IPS-18c (cell line): ENCODE data around the gene CASP12.
"Not testable (repeated sequence)": the region's sequence is repeated elsewhere in the genome, so short reads cannot be mapped to it uniquely, and the experiment has no call there.

Source experiments
- H3K4me3 ChIP-seq: 2 replicates; pipeline ENCODE4 v1.7.0; 2013; ENCODE audit warnings: low read depth, mild to moderate bottlenecking, low read length, moderate library complexity; ENCODE audit not compliant: insufficient read depth
- H3K9me3 ChIP-seq: one replicate; pipeline ENCODE4 v1.6.1; 2013; ENCODE audit warnings: mild to moderate bottlenecking, low read length, moderate library complexity; ENCODE audit not compliant: control insufficient read depth, insufficient read depth

CASP12 gene

GRCh38 chr11:104897891-104898684 lies at the start of gene CASP12:
TSS of gene CASP12 (minus strand) at chr11:104898460.
- Histone ChIP-seq H3K4me3 (no peak within 1 kb of the TSS), H3K9me3 (no peaks in the 10 kb centered on the region)

- Histone ChIP-seq H3K9me3 (no peaks in the 10 kb centered on the region), H3K4me3 (no peak overlapping the region)
Observed at GRCh38 chr11:104946907-104947306, 48.6 kb upstream of the CASP12 start.

GRCh38 chr11:104944076-104944475 lies 45.8 kb upstream of the CASP12 start:
- Histone ChIP-seq H3K9me3 (no peaks in the 10 kb centered on the region), H3K4me3 (no peak overlapping the region)

- no peak overlapping the region for H3K4me3 ChIP-seq
- H3K9me3 ChIP-seq, result no peaks in the 10 kb centered on the region
Observed at GRCh38 chr11:104943561-104943960, 45.3 kb upstream of the CASP12 start.

GRCh38 chr11:104934594-104934993 lies 36.3 kb upstream of the CASP12 start:
- no peaks in the 10 kb centered on the region for H3K9me3 ChIP-seq
- no peak overlapping the region for H3K4me3 ChIP-seq

- H3K9me3 ChIP-seq, H3K4me3 ChIP-seq: not testable (repeated sequence)
Observed at GRCh38 chr11:104934073-104934472, 35.8 kb upstream of the CASP12 start.

- peaks cover 2% of the 10 kb centered on the region for H3K9me3 ChIP-seq
- H3K4me3 ChIP-seq, result no peak overlapping the region
Observed at GRCh38 chr11:104928811-104929210, 30.6 kb upstream of the CASP12 start.

GRCh38 chr11:104926771-104927611 lies 28.7 kb upstream of the CASP12 start:
- Histone ChIP-seq H3K4me3 (no peak overlapping the region), H3K9me3 (peaks cover 2% of the 10 kb centered on the region)

- Histone ChIP-seq H3K4me3 (no peak overlapping the region), H3K9me3 (peaks cover 2% of the 10 kb centered on the region)
Observed at GRCh38 chr11:104925850-104926249, 27.6 kb upstream of the CASP12 start.

GRCh38 chr11:104918113-104918824 lies 20.0 kb upstream of the CASP12 start:
- Histone ChIP-seq H3K4me3 (no peak overlapping the region), H3K9me3 (no peaks in the 10 kb centered on the region)

GRCh38 chr11:104917271-104918112 lies 19.2 kb upstream of the CASP12 start:
- no peak overlapping the region for H3K4me3 ChIP-seq
- H3K9me3 ChIP-seq, result no peaks in the 10 kb centered on the region

- Histone ChIP-seq H3K4me3 (no peak overlapping the region), H3K9me3 (no peaks in the 10 kb centered on the region)
Observed at GRCh38 chr11:104916442-104916841, 18.2 kb upstream of the CASP12 start.

- Histone ChIP-seq H3K9me3 (peaks cover 2% of the 10 kb centered on the region), H3K4me3 (no peak overlapping the region)
Observed at GRCh38 chr11:104912102-104912501, 13.8 kb upstream of the CASP12 start.

- Histone ChIP-seq H3K9me3 (peaks cover 2% of the 10 kb centered on the region), H3K4me3 (no peak overlapping the region)
Observed at GRCh38 chr11:104908186-104908531, 9.9 kb upstream of the CASP12 start.

- Histone ChIP-seq H3K4me3 (no peak overlapping the region), H3K9me3 (peaks cover 2% of the 10 kb centered on the region)
Observed at GRCh38 chr11:104907521-104908185, 9.4 kb upstream of the CASP12 start.

- Histone ChIP-seq H3K4me3 (no peak overlapping the region), H3K9me3 (peaks cover 2% of the 10 kb centered on the region)
Observed at GRCh38 chr11:104905271-104905670, 7.0 kb upstream of the CASP12 start.
